Left colon (tissue), 2 donors: ENCODE results near the gene PAX9. TPM values are rescaled to one million over a fixed set of nuclear protein-coding genes. Genes with fewer than 3 reads are reported as not detected.
"Not testable (repeated sequence)": the region's sequence is repeated elsewhere in the genome, so short reads cannot be mapped to it uniquely, and the experiment has no call there.

Experiments used
- ATAC-seq: fragments of 200-7000 bp; cut with Tn5 transposase; one replicate; pipeline ENCODE4 v1.9.1; 2020; ENCODE audit warnings: mild to moderate bottlenecking, moderate library complexity
- DNase-seq, 2 donors: peaks; one replicate each; pipeline ENCODE4 v3.0.0-alpha.2; 2020
- intact Hi-C, 2 donors: fragments of 100-400 bp; cut with DNase I in 1 of 2; cut with micrococcal nuclease in 1 of 2; formaldehyde crosslinking; loops; one replicate each; pipeline versions ENCODE4 v1.11.2 to v1.14.0; 2022; cut with DNase I, micrococcal nuclease
- total RNA-seq, 2 donors: library from RNA; stranded (reverse); fragmentation: NEBNext Ultra II Directional; extraction: Animal tissue kit (Norgen Biotek cat#: 25700); gene quantifications; one replicate each; pipeline ENCODE4 v1.2.1, GENCODE V29; 2021
- donor health status: DM: no; HTN: no; CAD: no.
- donor health status: DM: yes; HTN: yes; CAD: no.

PAX9 gene
- total RNA-seq, 2 donors from 2014 or later: 0.22 to 0.24 TPM

DNA sequence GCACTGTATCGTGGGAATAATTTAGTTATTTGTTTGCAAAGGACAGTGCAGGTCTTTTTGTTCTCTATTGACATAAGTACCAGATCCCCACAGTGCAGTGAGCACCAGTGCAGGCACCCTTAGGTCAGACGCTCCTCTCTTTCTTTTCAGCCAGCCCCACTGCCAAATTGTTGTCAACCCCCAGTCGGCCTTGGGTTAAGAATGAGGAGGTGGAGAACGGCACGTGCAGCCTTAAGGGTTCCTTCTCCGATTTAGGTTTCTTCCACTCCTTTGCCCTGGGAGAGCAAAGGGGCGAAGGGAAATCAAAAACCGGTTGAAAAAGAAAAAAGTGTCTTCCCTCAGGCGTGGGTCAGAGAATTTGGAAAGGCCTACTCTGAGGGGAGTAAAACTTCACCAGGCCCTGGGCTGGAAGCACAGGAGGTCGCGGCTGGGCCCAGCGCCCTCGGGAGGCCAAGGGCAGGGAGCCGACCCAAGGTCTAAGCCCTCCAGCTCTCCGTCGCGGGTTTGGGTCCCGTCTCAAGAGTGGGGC lies 4.3 kb downstream of the PAX9 start:
- DNase-seq: no peak
- no peak for ATAC-seq
- intact Hi-C loops: no loop called here

DNA sequence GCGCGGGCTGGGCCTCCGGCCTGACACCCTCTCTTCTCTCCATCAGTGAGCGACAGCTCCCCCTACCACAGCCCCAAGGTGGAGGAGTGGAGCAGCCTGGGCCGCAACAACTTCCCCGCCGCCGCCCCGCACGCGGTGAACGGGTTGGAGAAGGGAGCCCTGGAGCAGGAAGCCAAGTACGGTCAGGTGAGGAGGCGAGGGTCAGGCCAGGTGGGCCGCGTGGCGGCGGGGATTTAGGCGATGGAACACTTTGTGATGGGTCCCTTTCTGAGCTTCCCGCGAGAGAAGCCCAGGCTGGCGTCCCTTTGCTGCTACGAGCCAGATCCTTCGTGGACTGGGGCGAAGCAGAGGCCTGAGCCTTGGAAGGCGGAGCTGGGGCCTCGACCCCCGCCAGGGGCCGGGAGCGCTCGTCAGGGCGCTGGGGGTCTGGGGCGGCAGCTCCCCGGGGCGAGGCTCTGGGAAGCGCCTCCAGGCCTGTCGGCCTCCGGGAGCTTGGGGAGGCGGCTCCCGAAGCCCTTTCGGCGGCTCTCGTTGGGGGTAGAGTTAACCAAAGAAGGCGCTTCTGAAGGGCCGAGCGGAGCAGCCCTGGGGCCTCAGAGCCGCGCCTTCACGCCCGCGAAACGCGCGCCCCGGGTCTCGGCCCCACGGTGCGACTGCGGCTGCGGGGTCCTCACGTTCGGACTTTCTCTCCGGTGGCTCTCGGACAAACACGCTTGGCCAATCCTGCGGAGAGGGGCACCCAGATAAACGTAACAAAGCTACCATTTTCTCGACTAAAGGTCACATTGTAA lies 5.0 kb downstream of the PAX9 start:
- DNase-seq (no peak), ATAC-seq (no peak)
- intact Hi-C loops: no loop called here

DNA sequence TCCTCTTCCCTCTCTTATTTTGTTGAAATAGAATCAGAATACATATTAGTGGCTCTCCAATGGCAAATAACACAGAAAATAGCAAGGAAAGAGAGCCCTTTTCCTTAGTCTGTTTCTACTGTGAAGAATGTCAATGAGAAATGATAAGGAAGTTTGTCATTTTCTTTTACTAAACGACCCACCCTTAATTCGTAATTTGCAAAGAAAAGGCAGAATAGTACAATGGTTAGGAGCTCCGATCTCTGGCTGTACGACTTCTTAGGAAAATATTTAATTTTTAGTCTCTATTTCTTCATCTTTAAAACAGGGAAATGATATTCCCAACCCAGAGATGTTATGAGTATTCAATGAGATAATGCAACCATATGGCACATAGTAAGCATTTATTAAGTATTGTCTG lies 6.0 kb downstream of the PAX9 start:
- intact Hi-C loops: no loop called here
- ATAC-seq: no peak
- DNase-seq: no peak

DNA sequence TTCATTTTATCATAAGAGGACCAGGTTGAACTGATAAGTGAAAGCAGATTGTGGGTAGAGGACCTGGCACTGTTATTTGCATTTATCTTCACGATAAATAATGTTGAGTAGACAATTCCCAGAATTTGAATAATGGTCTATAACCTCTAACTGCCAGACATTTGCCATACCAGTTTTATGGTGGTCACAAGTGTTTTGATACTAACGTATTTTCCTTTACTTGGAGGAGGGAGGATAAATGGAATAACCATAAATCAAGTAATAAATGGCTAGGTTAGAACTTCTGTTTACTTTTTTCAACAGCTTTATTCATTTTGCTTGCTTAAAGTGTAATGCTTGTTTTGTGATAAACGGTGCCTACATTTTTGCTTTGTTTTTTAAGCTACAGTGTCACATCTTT lies 9.5 kb downstream of the PAX9 start:
- DNase-seq (no peak), ATAC-seq (no peak)
- intact Hi-C loops: no loop called here

DNA sequence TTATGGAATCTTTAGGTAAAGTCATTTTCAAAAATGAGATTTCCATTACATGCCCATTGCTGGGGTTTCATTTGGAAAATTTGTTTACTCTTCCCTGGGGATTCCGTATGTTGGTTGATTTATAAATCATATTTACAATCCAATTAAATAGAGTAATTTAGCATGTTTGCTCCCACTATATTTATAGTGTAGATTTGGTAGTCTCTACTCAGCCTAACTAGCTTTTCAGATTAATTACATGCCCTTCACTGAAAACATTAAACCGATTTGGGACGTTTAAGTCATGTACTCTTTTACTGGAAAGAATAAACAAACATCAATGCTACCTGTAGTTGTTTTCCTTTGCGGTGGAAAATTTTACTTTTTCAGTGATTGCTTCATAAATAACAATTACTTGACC lies 10.4 kb downstream of the PAX9 start:
- intact Hi-C loops: no loop called here
- no peak for DNase-seq
- ATAC-seq: no peak

DNA sequence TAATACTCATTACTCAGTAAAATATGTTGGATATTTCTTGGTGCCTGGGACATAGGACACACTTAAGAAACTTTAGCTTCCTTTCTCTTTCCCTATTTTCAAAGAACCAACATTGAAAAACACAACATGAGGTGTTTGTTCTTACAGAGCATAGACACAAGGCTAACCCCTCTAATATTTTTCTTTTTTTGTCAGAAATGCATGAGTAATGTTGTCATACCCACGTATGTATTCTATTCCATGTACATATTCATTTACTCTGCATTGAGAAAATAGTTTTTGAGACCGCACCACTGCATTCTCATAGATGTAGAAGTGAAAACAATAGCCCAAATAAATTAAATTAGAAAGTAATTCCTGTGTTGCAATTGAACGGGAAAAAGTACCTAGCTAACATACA lies 13.0 kb downstream of the PAX9 start:
- DNase-seq: no peak
- intact Hi-C loops: no loop called here
- ATAC-seq: no peak

DNA sequence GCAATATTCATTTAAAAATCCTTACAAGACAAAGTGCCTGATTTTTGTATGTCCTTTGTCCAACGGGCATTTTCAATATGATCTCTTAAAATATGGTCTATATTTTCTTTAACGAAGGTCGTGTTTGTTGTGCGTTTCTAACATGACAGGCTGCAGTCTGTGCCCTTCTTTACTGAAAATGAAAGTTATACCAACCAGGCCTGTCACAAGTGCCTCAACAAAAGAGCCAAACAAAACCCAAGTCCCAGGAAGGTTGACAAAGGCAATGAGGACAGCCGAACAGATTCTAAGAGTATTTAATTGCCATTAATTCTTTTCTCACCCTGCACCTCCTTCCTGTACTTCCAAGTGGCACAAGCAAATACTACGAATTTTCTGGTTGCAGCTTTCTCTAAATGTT lies 13.9 kb downstream of the PAX9 start:
- DNase-seq (no peak), ATAC-seq (no peak)
- intact Hi-C loops: no loop called here

DNA sequence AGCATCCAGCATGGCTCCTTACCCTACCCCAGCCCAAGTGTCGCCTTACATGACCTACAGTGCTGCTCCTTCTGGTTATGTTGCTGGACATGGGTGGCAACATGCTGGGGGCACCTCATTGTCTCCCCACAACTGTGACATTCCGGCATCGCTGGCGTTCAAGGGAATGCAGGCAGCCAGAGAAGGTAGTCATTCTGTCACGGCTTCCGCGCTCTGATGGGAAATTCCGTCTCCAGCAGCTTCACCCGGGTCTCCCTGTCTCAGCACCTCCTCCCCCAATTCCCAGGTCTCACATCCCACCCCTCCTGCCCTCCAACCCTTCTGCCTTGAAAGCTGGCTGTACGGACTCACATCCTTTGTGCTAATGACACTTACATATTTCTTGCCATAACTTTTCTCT lies 14.6 kb downstream of the PAX9 start:
- no peak for ATAC-seq
- DNase-seq: no peak
- intact Hi-C loops: no loop called here

DNA sequence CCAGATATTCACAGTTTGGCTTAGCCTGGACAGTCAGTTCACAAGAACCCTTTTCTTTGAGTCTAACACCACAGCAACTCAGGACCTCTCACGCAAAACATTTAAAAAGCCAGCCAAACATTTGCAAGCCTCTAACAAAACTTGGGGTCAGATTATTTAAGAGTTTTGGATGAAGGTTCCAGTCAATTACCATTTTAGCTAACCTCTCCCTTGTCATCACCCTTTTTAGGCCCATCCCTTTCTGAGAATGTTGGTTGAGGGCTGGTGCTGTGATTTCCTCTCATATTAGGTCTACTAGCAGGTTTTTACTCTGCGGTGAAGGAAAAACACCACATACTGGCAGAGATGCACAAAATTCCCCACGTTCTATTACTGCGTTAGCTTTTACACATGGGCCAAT lies 20.7 kb downstream of the PAX9 start:
- ATAC-seq (no peak), DNase-seq (no peak)
- intact Hi-C loops: no loop called here

DNA sequence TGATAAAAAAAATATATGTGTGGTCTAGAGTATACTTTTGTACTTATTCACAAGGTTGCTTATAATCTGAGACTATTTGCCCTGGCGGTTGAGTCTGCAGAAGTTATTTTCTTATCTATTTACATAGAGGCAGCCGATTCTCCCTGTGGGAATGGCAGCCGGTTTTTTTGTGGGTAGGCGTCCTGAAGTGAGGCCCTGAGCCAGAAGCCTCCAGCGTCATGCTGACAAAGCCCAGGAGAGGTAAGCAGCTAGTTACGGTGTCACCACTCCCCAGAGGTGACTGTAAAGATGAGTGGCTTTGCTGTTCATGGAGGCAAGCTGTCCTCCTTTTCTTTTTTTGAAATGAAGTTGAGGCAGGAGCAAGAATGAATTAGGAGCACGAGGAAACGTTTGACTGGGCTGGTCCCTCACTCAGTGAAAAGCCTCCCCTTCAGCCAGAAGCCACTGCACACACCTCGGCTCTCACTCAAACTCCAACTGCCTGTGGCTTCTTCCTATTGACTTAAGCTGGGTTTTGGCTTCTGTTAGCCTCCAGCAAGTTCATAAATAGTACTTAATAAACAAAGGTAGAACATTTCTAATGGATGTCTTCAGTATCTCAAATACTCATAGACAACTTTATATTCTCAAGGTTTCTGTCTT lies 21.5 kb downstream of the PAX9 start:
- ATAC-seq: no peak
- intact Hi-C loops: no loop called here
- no peak for DNase-seq

DNA sequence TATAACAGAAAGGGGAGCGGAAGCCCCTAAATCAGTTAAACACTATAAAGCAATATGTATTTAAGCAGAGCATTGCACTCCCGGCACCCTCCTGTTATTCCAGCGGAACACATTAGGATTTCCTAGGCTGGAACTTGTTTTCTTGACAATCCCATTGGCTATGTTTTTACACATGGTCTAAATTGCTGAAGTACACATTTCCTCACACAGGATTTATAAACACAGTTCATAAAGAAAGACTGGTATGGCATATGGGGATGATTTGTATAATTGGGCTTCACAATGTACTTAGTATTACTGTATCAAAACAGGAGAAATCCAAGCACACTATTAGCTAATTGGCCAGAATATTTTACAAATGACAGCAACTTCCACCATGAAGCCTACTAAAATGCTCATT lies 23.3 kb downstream of the PAX9 start:
- intact Hi-C loops: no loop called here
- ATAC-seq: no peak

DNA sequence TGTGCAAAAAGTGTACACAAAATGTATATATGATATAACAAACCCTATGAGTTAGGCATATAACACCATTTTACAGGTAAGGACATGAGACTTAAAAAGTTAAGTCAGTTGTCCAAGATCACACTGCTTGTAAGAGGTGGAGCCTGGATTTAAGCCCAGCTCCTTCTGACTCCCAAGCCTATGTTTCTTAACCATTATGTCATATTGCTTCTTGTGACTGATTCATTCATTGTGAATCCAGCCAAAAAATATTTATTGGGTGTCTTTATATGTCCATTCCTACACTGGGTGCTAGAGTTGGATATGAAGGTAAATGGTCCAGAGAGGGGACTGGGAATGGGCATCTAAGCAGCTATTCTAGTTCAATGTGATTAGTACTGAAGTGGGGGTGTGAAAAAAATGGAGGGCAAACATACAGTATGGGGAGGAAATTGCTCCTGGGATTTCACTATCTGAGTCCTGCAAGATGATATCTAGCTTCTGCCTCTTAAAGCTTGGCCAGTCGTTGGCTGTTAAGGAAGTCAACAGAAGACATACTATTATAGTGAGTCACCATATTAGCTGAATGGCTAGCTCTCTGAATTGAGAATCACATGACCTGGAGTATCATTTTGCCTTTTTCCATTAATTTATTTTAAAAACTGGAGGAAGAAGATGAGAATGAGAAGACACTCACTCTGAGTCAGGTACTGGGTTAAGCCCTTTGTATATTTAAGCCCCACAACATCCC lies 28.8 kb downstream of the PAX9 start:
- intact Hi-C loops: no loop called here

More for the DNA sequence above, 23.3 kb downstream of the PAX9 start:
- DNase-seq: no peak

DNA sequence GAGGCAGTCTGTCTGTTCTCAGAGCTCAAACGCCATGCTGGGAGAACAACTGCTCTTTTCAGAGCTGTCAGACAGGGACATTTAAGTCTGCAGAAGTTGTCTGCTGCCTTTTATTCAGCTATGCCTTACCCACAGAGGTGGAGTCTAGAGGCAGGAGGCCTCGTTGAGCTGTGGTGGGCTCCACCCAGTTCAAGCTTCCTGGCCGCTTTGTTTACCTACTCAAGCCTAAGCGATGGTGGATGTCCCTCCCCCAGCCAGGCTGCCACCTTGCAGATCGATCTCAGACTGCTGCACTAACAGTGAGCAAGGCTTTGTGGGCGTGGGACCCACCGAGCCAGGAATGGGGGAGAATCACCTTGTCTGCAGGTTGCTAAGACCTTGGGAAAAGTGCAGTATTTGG lies 37.8 kb downstream of the PAX9 start:
- DNase-seq, intact Hi-C loops, ATAC-seq: not testable (repeated sequence)

More for the DNA sequence above, 28.8 kb downstream of the PAX9 start:
- DNase-seq: no peak
- ATAC-seq: no peak

DNA sequence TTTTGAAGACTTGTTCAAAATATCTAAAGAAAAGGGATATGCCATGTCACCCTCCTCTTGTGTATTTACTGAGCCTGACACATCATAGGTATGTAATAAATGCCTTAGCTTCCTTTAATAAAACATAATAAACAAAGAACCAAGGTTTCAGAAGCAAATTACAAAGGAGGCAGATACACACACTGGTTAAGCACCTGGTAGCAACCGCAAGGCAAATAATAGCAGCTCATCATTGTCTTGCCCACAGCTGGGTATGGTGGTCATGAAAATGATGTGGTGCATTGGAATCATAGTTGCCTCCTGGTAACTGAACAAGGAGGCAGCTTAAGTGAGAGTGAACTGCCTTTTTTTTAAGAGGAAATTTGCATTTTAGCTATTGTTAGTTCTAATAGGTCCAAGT lies 39.0 kb downstream of the PAX9 start:
- ATAC-seq: no peak
- DNase-seq: no peak
- intact Hi-C loops: no loop called here

DNA sequence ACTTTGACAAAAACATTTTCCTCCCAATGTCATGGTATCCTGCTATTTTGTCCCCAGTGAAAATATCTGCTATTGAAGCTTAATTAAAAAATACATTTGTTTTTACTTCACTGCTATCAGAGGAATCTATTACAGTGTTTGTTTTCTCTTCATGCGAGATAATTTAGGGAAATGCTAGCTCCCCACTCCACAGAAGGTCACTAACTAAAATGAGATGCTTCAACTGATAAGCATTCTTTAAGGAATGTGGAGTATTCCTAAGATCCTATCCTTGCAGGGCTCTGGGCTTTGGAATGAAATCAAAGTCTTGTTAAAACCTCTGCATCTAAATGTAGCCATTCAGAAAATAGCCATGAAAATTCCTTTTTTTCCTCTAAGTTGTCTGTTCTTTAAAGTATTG lies 39.5 kb downstream of the PAX9 start:
- DNase-seq (no peak), ATAC-seq (no peak)
- intact Hi-C loops: no loop called here

DNA sequence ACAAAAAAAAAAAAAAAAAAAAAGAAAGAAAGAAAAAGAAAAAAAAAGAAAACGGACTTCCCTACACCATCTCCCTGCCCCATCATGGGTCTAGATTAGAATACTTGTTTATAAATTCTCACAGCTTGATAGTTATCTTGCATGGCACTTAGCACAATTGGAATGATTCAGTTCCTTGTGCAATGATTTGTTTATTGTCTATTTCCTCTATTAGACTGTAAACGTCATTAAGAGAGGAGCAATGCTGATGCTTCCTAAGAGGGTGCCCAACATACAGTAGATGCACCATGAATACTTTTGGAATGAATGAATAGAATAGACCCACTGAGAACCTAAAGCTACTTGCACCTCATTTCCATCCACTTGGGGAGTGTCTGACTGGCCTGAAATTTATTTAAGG lies 40.8 kb downstream of the PAX9 start:
- DNase-seq: no peak
- intact Hi-C loops: no loop called here
- ATAC-seq: no peak

DNA sequence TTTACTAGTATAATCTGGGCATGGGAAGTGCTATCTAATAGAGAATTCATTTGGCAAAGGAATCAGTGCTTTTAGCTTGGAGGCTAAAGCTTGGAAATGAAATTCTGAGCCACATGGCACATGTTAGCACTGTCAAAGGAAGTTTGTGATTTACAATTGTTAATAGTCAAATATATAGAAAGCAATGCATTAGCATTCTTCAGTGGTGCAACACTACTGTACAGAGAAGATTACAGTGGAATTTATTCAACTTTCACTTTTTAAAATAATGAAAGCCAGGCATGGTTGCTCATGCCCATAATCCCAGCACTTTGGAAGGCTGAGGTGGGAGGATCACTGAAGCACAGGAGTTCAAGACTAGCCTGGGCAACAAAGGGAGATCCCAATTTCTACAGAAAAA lies 45.9 kb downstream of the PAX9 start:
- DNase-seq (no peak), ATAC-seq (no peak)
- intact Hi-C loops: no loop called here

DNA sequence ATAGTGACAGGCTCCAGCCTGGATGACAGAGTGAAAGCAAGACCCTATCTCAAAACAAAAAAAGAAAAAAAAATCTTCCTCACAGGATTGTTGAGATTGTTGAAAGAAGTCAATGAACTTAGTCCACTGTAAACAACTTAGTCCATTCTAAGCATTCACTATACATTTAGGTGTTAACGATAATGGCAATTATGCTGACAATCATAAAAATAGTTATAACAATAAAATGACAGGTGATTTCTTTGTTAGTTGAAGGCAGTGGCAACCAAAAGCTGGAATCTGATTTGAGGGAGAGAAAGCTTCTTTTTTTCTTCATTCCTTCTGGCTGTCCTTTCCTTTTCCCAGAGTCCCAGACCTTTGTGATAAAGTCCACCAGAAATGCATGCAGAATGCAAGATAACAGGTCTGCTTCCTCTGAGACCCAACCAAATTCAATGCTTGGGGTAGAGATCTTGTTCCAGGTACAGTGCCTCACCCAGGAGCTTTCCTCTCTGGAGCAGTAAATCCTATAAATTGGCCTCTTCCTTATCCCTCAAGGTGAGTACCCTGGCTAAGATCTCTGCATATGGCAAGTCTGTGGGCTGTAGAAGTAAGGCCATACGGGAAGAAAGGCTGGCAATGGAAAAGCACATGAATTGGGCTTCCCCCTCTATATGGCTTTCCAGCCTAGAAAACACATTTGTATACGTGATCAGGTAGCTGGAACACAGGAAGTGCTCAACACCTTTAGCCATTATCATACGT lies 52.5 kb downstream of the PAX9 start:
- ATAC-seq (peak; percentile 37), DNase-seq (no peak)
- intact Hi-C loops: no loop called here

DNA sequence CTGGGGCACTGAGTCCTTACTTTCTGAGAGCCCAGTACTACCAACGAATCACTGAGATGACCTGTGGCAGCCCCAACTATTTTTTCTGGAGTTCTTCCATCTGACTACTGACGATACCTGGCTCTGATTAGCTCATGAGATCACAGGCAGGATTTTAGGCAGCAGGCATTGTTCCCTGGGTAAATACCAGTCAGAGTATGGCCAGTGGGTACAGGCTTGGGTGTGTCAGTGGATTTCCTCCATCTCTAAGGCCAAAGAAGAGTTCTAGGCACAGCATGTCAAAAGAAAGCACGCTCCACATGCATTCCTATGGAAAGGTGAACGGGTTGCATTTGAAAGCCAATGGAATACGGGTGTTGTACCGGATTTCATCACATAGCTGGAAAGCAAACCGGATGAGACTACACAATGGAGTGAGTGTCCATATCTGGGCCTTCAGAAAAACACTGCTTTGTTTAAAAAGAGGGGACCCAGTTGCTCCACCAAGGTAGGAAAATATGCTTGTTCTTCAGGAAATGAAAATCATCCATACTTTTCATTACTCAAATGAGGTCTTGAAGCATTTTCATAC lies 55.0 kb downstream of the PAX9 start:
- no peak for DNase-seq
- intact Hi-C loops: no loop called here
- ATAC-seq: no peak
